Measurements from ENCODE around the gene TNNI3.
"Not testable (repeated sequence)": the region's sequence is repeated elsewhere in the genome, so short reads cannot be mapped to it uniquely, and the experiment has no call there.

The TNNI3 gene

GRCh38 chr19:55112246-55112776 lies 45.2 kb downstream of the TNNI3 start:
- DNase-seq, result no peak

DNA sequence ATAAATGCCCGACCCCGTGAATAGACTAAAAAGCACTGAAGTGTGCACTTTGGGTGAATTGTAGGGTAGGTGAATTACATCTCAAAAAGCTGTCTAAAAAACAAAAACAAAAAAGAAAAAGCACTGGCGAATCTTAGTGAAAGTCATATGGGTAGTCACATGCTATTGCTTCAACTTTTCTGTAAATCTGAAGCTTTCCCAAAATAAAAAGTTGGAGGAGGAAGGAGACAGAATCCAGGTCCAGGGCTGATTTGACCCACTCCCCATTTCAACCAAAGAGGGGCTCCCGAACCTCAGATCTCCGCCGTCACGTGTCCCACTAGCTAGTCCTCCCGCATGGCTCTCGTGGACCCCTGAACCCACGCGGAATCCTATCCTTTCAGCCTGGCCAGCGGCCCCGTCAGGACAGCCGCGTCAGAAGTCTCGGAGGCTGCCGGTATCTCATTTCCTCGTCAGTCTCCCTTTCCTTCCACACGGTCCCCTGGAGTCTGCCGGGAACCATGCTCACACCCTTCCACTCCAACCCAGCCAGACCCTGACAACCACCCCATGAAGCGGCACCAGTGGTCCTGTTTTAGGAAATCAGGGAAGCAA lies 46.2 kb downstream of the TNNI3 start:
- no peak for DNase-seq

GRCh38 chr19:55109527-55110291 lies 47.8 kb downstream of the TNNI3 start:
- no peak for DNase-seq

DNA sequence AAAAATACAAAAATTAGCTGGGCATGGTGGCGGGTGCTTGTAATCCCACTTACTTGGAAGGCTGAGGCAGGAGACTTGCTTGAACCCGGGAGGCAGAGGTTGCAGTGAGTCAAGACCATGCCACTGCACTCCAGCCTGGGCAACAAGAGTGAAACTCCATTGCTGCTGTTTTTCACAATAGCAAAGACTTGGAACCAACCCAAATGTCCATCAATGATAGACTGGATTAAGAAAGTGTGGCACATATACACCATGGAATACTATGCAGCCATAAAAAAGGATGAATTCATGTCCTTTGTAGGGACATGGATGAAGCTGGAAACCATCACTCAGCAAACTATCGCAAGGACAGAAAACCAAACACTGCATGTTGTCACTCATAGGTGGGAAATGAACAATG lies 50.3 kb downstream of the TNNI3 start:
- DNase-seq, result not testable (repeated sequence)

GRCh38 chr19:55106591-55106990 lies 50.9 kb downstream of the TNNI3 start:
- no peak for DNase-seq

DNA sequence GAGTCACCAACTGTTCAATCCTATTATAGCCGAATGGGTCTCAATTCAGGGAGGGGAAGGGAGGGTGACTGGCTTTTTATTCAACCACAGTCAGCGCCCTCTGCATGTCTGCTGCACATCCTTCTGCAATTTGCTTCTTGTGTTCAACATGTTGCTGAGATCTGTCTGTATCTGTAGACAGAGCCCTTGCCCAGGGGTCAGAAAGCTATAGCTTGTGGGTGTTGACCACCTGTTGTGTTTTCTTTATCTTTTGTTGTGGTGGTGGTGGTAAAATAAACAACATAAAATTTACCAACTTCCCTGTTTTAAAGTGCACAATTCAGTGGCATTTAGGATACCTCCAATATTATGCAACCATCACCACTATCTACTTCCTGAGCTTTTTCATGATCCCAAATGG lies 52.3 kb downstream of the TNNI3 start:
- DNase-seq, result no peak

- DNase-seq, result no peak
These were observed 54.3 kb downstream of the TNNI3 start for GRCh38 chr19:55103190-55103589.

All from CD4-positive, alpha-beta T cell treated with Interleukin-1 beta for 1 hour (primary cell).